ENCODE results near the gene CBARP. TPM values are rescaled to one million over a fixed set of nuclear protein-coding genes. Genes with fewer than 3 reads are reported as not detected.
A peak's percentile ranks its signal among the peaks of the same experiment; 100 is the strongest.

Gene CBARP
- total RNA-seq, 1 donor from 2014 or later, result 3.5 TPM

DNA sequence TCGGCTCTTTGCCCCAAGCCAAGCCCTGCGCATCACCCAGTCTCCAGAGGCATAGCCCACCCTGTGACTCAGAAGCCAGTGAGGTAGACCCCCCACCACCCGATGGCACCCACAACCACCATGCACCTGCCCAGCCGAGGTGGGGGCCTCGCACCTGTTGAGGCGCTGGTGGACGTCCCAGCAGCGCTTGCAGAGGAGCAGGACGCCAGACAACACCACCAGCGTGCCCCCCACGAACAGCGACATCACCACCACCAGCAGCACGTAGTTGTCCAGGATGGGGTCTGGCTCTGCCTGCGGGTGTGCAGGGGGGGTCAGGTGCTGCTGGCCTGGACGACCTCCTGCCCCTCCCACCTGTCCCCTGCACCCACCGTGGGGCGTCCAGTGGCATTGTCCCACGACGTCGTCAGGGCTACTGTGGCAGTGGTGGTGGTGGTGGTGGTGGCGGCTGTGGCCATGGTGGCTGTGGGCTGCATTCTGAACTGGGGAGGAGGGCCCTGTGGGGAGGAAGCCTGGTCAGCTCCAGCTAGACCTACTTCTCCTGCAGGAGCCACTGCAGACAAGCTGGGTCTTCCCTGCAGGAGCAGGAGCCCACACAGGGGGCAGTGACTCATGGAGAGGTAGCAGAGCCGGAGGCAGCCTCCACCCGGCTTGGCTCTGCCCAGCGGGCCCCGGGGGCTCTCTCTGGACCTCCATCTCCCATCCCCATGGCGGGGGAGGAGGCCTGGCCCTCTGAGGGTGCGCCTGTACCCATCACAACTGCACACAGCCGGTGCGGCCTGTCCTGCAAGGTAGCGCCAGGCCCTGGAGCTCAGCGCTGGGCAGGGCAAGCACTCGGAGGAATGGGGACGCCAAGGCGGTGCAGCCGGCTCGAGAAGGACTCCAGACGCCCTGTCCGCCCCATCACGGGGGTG is 1.9 kb downstream of the CBARP start:
- no peak for DNase-seq (ENCODE audit: low spot score)
- peaks cover 13% of the 10 kb centered on the region for H3K27me3 Mint-ChIP-seq (ENCODE audit: low read depth)
- H3K36me3 Mint-ChIP-seq (ENCODE audit: low read depth), result no peaks in the 10 kb centered on the region
- H3K9me3 Mint-ChIP-seq, result no peaks in the 10 kb centered on the region
- H3K4me1 Mint-ChIP-seq (ENCODE audit: low read depth), result peaks cover 14% of the 10 kb centered on the region
- no peak overlapping the region for H3K27ac Mint-ChIP-seq
- peak overlapping the region; percentile 17 for H3K4me3 Mint-ChIP-seq (ENCODE audit: low read depth)
- intact Hi-C loops (cut with micrococcal nuclease), result no loop called here

- peaks cover 13% of the 10 kb centered on the region for H3K27me3 Mint-ChIP-seq (ENCODE audit: low read depth)
- H3K36me3 Mint-ChIP-seq (ENCODE audit: low read depth), result no peaks in the 10 kb centered on the region
- no peaks in the 10 kb centered on the region for H3K9me3 Mint-ChIP-seq
- intact Hi-C loops (cut with micrococcal nuclease), result no loop called here
- DNase-seq (ENCODE audit: low spot score), result no peak
- H3K4me3 Mint-ChIP-seq (ENCODE audit: low read depth), result no peak overlapping the region
- H3K27ac Mint-ChIP-seq, result no peak overlapping the region
- H3K4me1 Mint-ChIP-seq (ENCODE audit: low read depth), result peaks cover 12% of the 10 kb centered on the region
Measured at GRCh38 chr19:1234955-1235380, 2.8 kb downstream of the CBARP start.

- intact Hi-C loops (cut with micrococcal nuclease), result no loop called here
- no peaks in the 10 kb centered on the region for H3K9me3 Mint-ChIP-seq
- no peak for DNase-seq (ENCODE audit: low spot score)
- H3K36me3 Mint-ChIP-seq (ENCODE audit: low read depth), result no peaks in the 10 kb centered on the region
- peaks cover 11% of the 10 kb centered on the region for H3K27me3 Mint-ChIP-seq (ENCODE audit: low read depth)
- H3K4me1 Mint-ChIP-seq (ENCODE audit: low read depth), result peaks cover 10% of the 10 kb centered on the region
- H3K4me3 Mint-ChIP-seq (ENCODE audit: low read depth), result no peak overlapping the region
- H3K27ac Mint-ChIP-seq, result no peak overlapping the region
Measured at GRCh38 chr19:1234051-1234954, 3.5 kb downstream of the CBARP start.

- Mint-ChIP-seq H3K27me3 (ENCODE audit: low read depth) (peaks cover under 1% of the 10 kb centered on the region), H3K4me3 (ENCODE audit: low read depth) (no peak overlapping the region), H3K4me1 (ENCODE audit: low read depth) (no peaks in the 10 kb centered on the region), H3K36me3 (ENCODE audit: low read depth) (no peaks in the 10 kb centered on the region), H3K9me3 (no peaks in the 10 kb centered on the region), H3K27ac (no peak overlapping the region)
- intact Hi-C loops (cut with micrococcal nuclease), result no loop called here
- no peak for DNase-seq (ENCODE audit: low spot score)
Measured at GRCh38 chr19:1233115-1233667, 4.6 kb downstream of the CBARP start.

GRCh38 chr19:1232652-1233072 is 5.1 kb downstream of the CBARP start:
- H3K36me3 Mint-ChIP-seq (ENCODE audit: low read depth), result no peaks in the 10 kb centered on the region
- DNase-seq (ENCODE audit: low spot score), result no peak
- no peak overlapping the region for H3K4me3 Mint-ChIP-seq (ENCODE audit: low read depth)
- H3K27ac Mint-ChIP-seq, result no peak overlapping the region
- no peaks in the 10 kb centered on the region for H3K27me3 Mint-ChIP-seq (ENCODE audit: low read depth)
- H3K4me1 Mint-ChIP-seq (ENCODE audit: low read depth), result no peaks in the 10 kb centered on the region
- H3K9me3 Mint-ChIP-seq, result no peaks in the 10 kb centered on the region
- intact Hi-C loops (cut with micrococcal nuclease), result no loop called here

DNA sequence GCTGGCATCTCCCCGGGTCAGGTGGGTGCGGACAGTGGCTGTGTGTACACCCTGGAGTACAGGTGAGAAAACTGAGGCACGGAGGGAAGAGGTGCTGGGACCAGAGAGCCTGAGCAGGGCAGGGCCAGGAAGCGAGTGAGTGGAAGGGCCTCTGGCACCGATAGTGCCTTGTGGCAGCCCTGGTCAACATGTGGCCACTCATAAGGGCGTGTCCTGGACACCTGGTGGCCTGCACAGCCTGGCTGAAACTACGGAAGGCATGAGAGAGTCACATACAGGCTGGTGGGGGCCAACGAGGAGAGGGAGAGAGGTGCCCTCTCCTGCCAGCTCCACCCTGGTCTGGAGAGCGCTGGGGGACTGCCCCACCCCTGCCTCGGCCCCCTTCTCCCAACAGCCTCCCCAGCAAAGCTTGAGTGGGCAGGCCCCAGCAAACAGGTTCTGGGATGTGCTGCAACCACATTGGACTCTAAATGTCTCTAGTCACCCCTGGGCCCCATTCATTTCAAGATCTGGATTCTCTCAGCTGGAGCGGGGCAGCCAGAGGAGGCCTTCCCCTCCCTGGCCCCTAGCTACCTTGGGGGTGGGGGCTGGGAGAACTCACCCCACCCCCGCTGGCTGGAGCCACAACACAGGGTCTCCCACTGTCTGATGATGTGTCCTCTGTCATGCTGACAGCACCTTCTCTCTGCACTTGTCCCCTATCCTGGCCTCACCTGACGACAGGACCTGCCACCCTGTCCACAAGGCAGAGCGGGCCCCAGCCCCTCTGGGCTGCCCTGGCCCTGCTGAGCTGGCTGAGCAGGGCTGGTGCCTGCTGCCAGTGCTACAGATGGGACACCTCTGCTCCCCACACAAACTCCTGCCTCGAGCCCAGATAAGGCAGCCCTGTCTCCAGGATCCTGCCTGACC is 5.8 kb downstream of the CBARP start:
- H3K27ac Mint-ChIP-seq, result no peak overlapping the region
- DNase-seq (ENCODE audit: low spot score), result no peak
- no peak overlapping the region for H3K4me3 Mint-ChIP-seq (ENCODE audit: low read depth)
- no peaks in the 10 kb centered on the region for H3K9me3 Mint-ChIP-seq
- no peaks in the 10 kb centered on the region for H3K4me1 Mint-ChIP-seq (ENCODE audit: low read depth)
- no peaks in the 10 kb centered on the region for H3K27me3 Mint-ChIP-seq (ENCODE audit: low read depth)
- H3K36me3 Mint-ChIP-seq (ENCODE audit: low read depth), result no peaks in the 10 kb centered on the region
- intact Hi-C loops (cut with micrococcal nuclease), result no loop called here

- no peak overlapping the region for H3K27ac Mint-ChIP-seq
- no peaks in the 10 kb centered on the region for H3K27me3 Mint-ChIP-seq (ENCODE audit: low read depth)
- H3K4me1 Mint-ChIP-seq (ENCODE audit: low read depth), result no peaks in the 10 kb centered on the region
- H3K9me3 Mint-ChIP-seq, result no peaks in the 10 kb centered on the region
- no peaks in the 10 kb centered on the region for H3K36me3 Mint-ChIP-seq (ENCODE audit: low read depth)
- H3K4me3 Mint-ChIP-seq (ENCODE audit: low read depth), result no peak overlapping the region
- DNase-seq (ENCODE audit: low spot score), result no peak
- intact Hi-C loops (cut with micrococcal nuclease), result no loop called here
Measured at GRCh38 chr19:1230783-1231489, 6.9 kb downstream of the CBARP start.

- DNase-seq (ENCODE audit: low spot score), result no peak
- Mint-ChIP-seq H3K27ac (no peak overlapping the region), H3K4me3 (ENCODE audit: low read depth) (no peak overlapping the region), H3K9me3 (no peaks in the 10 kb centered on the region), H3K36me3 (ENCODE audit: low read depth) (no peaks in the 10 kb centered on the region), H3K4me1 (ENCODE audit: low read depth) (no peaks in the 10 kb centered on the region), H3K27me3 (ENCODE audit: low read depth) (no peaks in the 10 kb centered on the region)
- intact Hi-C loops (cut with micrococcal nuclease), result no loop called here
Measured at GRCh38 chr19:1229924-1230782, 7.7 kb downstream of the CBARP start.

- Mint-ChIP-seq H3K27ac (no peak overlapping the region), H3K4me3 (ENCODE audit: low read depth) (no peak overlapping the region), H3K27me3 (ENCODE audit: low read depth) (no peaks in the 10 kb centered on the region), H3K36me3 (ENCODE audit: low read depth) (no peaks in the 10 kb centered on the region), H3K4me1 (ENCODE audit: low read depth) (no peaks in the 10 kb centered on the region), H3K9me3 (no peaks in the 10 kb centered on the region)
- intact Hi-C loops (cut with micrococcal nuclease), result no loop called here
- DNase-seq (ENCODE audit: low spot score), result no peak
Measured at GRCh38 chr19:1229056-1229923, 8.5 kb downstream of the CBARP start.

DNA sequence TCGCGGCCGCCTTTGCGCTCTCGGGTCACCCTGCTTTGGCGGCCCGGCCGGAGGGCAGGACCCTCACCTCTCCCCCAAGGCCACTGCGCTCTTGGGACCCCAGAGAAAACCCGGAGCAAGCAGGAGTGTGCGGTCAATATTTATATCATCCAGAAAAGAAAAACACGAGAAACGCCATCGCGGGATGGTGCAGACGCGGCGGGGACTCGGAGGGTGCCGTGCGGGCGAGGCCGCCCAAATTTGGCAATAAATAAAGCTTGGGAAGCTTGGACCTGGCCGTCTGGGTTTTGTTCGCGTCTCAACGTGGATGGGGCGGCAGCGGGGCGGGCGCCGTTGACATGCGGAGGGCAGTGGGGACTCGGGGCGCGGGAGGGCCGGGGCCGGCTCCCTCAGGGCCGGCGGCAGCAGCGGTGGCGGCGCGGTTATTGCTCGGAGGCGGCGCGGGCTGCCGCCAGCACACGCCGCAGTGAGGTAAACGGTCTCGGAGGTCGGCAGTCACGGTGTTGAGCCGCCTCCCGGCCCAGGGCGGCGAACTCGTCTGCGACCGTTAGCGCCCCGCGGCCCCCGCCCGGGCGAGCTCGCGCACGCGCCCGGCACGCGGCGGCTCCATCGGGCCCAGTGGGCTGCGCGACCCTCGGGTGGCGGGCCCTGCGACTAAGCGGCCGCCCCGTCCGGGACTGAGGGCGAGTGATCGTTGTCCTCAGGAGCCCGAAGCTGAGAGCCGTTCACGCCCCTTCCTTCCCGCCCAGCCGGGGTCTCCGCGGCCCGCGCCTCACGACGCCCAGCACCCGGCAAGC is 9.4 kb downstream of the CBARP start:
- H3K9me3 Mint-ChIP-seq, result no peaks in the 10 kb centered on the region
- no peak overlapping the region for H3K27ac Mint-ChIP-seq
- no peak for DNase-seq (ENCODE audit: low spot score)
- no peak overlapping the region for H3K4me3 Mint-ChIP-seq (ENCODE audit: low read depth)
- no peaks in the 10 kb centered on the region for H3K36me3 Mint-ChIP-seq (ENCODE audit: low read depth)
- no peaks in the 10 kb centered on the region for H3K4me1 Mint-ChIP-seq (ENCODE audit: low read depth)
- H3K27me3 Mint-ChIP-seq (ENCODE audit: low read depth), result no peaks in the 10 kb centered on the region
- intact Hi-C loops (cut with micrococcal nuclease), result no loop called here

All from activated T-helper 2 cell treated with anti-CD3 and anti-CD28 coated beads, Interferon-gamma antibody, Interleukin-2, Interleukin-4, amounts not matched to agents 10 μg/mL and 5 μg/mL and 100 μg/mL, durations not matched to agents 14 hours and 24 hours and 36 hours (primary cell).